GM19238 (cell line): ENCODE results near the gene USP20.
"Not testable (repeated sequence)": the region's sequence is repeated elsewhere in the genome, so short reads cannot be mapped to it uniquely, and the experiment has no call there.

ENCODE experiments used
- DNase-seq: peaks from one replicate; pipeline ENCODE4 v3.0.0; 2011; ENCODE audit warnings: low spot score; ENCODE audit not compliant: insufficient read length

The USP20 gene

DNA sequence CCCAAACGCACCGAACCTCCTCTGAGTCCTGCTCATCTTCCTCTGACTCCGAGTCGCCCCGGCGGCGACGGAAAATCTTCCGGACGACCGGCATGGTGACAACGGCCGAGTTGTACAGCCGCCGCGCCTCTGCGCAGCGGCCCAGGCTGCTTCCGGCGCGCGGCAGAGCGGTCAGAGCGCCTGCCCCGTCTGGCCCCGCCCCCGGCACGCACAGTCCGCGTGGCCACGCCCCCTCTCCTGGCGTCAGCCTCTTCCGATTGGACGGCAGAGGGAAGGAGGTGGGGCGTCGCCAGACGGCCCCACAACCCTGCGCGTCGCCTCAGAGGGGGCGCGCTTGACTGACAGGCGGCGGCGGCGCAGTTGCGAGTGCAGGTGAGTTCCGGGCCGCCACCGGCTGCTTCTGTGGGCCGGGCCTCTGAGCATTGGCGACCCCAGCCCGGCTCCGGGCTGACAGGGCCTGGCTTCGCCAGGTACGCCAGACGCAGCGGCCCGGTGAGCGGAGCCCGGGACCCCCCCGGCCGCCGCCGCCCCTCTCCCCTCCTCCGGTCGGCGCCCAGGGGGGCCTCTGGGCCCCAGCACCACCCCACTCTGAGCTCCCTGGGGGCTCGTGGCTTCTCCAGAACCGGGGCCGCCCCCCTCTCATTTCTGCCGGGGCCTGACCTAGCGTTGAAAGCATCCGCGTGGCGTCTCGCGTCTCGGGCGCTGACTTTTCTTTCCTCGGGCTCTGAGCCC lies at the start of gene USP20, which contains the start of gene C9orf78:
Gene USP20, plus strand, starts transcription at position 331 of the 732 bp plus-strand sequence. CDS start 17,098 bp downstream, outside the sequence.
Gene C9orf78, minus strand, starts transcription at position 148 of the 732 bp plus-strand sequence. Its CDS starts 54 bp downstream, at position 94.
- DNase-seq, result peak; percentile 96

DNA sequence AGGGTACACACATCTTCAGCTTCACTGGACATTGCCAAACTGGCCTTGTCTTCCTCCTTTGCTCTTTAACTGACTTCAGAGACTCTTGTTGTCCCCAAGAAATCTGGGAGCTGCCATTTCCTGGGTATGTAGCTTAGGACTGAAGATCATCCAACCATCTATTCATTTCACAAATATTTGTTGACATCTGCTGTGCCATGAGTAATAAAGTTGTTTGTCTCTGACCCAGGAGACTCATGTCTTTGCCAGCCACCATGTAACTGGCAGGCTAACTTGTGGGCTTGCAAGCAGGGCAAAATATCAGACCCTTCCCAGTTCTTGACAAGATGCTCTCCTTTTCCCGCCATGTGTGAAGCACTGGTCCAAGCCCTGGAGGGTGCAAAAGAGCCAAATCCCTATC lies 49.4 kb upstream of the USP20 start:
- no peak for DNase-seq

DNA sequence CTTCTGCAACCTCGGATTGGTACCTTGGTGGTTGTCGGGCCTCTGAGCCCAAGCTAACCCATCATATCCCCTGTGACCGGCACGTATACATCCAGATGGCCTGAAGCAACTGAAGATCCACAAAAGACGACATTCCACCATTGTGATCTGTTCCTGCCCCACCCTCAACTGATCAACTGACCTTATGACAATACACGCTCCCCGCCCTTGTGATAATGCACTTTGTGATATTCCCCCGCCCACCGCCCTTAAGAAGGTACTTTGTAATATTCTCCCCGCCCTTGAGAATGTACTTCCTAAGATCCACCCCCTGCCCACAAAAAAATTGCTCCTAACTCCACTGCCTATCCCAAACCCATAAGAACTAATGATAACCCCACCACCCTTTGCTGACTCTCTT lies 48.8 kb upstream of the USP20 start:
- DNase-seq, result no peak

DNA sequence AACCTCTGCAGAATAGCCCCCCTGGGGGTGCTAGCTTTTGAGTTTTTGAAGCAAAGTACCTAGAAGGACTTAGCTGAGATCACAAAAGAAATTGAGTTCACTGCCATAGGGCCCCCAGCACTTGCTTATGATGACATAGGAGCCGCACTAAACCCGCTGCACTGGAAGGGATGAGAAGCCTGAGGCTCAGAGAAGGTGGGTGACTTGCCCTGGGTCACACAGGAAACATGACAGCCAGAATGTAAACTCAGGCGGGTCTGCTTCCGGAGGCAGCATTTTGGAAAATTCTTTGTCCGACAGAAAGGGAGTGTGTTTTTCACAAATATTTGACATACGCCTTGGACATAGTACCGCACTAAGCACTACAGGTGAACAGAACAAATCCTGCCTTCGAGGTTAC lies 40.7 kb upstream of the USP20 start:
- no peak for DNase-seq

DNA sequence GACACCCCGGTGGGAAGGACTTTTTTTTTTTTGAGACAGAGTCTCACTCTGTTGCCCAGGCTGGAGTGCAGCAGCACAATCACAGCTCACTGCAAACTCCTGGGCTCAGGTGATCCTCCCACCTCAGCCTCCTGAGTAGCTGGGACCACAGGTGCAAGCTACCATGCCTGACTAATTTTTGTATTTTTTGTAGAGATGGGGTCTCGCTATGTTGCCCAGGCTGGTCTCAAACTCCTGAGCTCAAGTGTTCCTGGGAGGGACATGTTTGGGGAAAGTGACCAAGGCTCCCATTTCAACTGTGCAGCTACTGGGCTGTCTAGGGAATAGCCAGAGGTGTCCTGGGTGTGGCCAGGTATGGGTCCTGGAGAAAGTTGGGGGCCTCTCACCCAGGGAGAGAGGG lies 39.2 kb upstream of the USP20 start:
- DNase-seq, result not testable (repeated sequence)

DNA sequence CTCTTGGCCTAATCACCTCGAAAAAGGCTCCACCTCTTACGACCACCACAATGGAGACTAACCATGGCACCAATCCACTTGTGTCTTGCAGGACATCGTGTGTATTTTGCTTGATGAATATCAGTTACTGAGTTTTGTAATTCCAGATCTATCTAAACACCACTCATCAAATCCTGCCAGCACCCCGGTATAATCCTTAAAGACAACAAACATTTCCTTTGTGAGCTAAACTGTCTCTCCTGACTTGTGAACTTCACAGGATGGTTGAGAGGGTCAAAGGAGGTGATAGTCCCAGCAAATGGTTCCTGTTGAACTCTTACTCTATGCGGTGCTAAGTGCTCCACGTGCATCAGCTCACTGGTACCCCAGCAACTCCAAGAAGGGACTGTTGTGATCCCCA lies 36.3 kb upstream of the USP20 start:
- DNase-seq, result no peak

DNA sequence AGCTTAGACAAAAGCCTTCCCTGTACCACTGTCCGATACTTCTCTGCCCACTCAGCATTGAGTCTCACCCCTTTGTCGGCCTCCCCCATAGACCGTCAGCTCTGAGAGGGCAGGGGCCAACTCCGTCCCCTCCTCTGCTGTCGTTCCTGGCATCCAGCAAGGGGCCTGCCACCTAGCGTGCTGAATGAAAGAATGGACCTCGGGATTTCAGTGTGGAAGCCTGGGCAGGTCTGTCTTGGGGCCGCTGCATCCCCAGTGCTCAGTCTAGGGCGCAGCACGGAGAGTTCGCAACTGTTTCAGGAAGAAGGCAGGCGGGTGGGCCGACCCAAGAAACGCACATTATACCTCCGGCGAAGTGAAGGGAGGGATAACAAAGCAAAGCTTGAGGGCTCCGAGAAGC lies 33.8 kb upstream of the USP20 start:
- no peak for DNase-seq

DNA sequence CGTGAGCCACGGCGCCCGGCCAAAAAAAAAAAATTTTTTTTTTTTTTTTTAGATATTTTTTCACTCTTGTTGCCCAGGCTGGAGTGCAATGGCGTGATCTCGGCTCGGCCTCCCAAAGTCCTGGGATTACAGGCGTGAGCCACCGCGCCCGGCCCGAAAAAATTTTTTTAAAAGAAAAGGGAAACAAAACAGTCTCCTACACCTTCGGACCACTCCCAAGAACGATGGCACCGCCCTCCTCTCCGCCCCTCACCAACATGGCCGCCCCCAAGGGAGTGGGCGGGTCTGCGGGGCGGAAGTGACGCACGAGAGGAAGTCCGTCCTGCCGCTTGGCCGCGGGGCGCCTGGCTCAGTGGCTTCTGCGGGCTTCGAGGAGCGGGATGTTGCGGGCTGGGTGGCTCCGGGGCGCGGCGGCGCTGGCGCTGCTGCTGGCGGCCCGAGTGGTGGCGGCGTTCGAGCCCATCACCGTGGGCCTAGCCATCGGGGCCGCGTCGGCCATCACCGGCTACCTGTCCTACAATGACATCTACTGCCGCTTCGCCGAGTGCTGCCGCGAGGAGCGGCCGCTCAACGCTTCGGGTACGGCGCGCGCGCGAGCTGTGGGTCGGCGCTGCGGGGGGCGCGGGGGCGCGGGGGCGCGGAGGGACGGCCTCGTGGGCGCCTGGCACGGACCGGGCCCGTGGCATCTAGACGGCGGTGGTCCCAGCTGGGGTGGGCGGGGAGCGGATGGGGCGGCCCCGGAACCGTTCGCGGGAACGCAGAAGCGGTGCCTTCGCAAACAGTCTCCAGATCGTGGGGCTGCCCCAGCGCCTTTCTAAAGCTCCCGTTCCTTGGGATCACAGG lies 32.2 kb upstream of the USP20 start, which contains the start of gene TOR1B:
Gene TOR1B, plus strand, starts transcription at position 352 of the 843 bp plus-strand sequence. Its CDS starts 29 bp downstream, at position 381.
- DNase-seq, result peak; percentile 75

DNA sequence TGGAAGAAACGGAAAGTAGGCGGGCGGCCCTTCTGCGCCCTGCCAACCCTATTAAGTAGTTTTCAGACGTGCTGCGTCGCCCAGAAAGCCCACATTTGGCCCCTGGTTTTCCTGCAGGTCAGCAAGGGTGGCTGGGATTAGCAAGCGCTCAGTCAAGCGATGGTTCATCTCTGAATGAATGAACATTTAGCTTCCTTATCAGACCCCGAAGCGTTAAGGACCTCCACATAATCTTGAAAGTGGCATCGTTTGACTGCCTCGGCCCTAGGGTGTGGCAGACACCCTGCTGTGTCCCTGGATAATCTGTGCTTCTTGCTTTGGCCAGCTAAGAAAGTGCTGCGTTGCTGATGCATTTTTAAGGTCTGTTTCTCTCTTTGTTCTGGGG lies 31.6 kb upstream of the USP20 start:
- no peak for DNase-seq

DNA sequence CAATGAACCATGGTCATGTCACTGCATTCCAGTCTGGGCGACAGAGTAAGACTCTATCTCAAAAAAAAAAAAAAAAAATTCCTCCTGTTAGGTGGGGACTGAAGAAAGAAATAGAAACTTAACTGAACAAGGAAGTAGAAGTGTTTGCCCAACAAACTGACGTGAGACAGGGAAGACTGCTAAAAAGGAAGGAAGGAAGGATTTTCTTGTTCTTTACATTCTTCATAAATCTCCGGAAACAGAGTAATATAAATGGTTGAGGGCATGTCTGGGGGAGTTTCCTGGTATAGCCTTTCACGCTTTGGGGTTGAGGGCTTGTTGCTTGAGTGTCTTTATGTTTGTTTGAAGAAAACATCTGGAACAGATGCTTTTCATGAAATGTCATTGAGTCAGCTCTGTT lies 29.2 kb upstream of the USP20 start:
- no peak for DNase-seq

DNA sequence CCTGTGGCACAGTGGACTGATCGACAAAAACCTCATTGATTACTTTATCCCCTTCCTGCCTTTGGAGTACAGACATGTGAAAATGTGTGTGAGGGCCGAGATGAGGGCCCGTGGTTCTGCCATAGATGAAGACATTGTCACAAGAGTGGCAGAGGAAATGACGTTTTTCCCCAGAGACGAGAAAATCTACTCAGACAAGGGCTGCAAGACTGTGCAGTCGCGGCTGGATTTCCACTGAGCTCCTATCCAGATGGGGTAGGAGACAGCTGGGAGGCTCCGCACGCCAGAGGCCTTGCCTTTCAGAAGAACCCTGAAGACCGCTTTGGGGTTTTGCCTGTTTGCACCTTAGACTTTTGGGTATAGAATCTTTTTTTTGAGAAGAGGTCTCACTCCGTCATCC lies 25.9 kb upstream of the USP20 start:
- DNase-seq, result no peak

DNA sequence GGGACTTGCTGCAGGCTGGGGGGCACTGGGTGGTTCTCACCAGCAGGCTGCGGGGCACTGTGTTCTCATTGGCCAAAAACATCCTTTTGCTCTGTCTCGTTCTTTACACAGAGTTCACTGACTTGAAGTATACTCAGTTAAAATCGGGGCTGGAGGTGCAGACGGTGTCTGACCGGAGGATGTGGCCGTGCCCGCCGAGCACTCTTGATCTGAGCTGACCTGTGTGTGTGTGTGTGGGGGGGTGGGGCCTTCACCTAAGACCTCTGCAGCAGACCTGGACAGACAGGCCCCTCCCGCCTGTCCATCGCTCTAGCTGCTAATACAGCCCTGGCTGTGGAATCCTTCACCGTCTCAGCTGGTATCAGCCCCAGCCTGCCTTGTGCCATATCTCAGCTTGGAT lies 25.1 kb upstream of the USP20 start:
- no peak for DNase-seq

DNA sequence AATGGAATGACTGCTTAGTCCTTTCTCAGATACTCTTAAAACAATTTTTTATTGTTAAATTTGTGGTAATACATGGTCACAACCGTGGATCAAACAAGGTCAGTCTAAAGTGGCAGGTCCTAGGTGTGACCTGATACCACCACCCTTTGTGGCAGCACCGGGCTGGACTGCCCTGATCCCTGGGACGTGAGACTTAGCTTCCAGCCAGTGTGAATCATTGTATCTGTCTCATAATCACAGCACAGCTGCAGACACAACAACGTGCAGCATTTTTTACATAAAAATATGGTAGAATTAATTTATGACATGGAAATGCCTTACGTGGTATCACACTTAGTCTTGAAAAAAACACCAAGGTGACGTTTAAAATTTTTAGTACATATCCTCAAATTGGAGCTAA lies 24.5 kb upstream of the USP20 start:
- no peak for DNase-seq

DNA sequence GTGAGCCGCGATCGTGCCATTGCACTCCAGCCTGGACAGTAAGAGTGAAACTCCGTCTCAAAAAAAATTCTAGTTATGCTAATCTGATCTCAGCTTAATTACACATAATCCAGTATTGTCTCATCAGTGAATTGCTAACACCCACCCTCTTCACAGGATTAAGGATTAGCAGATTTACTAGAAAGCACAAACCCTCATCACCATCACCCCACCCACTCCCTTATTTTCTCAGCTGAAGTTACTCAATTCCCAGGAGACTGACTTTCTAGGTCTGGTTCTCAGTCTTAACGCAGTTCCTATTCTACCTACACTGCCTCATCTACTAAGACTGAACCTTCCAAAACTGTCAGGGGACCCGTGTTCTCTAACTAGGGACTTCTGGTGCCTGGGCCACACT lies 23.3 kb upstream of the USP20 start:
- no peak for DNase-seq

DNA sequence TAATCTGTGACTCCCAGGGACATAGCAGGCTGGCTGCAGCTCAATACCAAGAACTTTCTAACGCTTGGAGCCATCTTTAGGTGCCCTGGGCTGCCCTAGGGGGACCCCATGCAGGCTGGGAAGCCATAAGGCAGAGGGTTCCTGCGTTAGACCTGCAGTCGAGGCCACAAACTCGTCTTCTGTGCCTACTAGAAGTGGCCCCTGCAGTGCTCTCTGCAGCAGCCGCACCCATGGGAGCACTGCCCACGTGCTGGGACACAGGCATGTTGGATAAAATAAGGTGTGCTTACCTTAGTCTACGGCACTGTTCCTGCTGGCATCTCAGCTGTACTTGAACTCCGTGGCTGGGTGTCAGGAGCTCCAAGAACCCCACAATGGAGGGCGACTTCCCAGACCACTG lies 22.9 kb upstream of the USP20 start:
- DNase-seq, result no peak

DNA sequence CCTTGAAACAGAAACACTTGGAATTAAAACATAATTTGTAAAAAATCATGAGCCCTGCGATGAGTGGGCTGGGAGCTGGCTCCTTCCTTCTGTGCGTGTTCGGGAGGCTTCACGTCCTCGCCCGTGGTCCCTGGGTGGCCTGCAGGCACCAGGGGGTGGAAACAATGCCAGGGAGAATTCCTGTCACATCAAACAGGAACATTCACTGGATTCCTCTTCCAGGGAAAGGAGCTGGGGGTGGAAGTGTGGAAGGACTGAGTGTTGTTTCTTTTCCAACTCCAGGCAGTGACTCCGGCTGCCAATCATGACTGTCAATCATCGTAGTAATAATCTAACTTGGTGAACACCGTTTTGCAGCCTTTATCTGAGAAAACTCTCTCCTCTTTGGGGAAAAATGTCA lies 21.6 kb upstream of the USP20 start:
- no peak for DNase-seq

DNA sequence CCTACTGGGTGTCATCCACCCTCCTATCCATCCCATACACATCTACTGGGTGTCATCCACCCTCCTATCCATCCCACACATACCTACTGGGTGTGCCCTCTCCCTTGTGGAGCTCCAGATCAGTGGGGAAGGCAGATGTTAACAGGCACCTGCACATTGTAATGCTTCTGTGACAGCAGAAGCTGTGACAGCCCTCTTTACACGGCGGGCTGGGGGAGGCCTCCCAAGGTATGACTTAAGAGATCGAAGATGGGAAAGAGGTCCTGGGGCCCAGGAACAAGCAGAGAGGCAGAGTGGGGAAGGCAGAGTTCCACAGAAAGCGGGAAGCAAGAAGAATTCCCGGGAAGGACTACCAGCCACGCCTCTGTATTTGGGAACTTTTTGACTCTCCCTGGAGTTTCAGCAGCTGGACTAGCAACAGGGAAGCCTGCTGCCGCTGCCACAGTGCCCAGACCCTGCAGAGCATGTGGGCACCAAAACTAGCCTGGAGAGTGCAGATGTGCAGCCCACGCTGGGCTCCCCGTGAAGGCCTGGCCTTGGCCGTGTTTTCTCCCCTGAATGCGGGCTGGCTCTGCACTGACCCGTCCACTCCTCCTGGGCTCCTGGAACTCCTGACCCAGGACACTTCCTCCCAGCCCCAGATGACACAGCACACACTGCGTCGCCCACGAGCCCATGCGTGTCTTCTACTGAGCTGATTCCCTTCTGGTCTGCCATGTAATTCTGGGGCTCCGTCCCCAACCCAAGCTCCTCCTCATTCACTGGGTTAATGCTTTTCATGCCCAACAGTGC lies 20.6 kb upstream of the USP20 start:
- DNase-seq, result no peak

DNA sequence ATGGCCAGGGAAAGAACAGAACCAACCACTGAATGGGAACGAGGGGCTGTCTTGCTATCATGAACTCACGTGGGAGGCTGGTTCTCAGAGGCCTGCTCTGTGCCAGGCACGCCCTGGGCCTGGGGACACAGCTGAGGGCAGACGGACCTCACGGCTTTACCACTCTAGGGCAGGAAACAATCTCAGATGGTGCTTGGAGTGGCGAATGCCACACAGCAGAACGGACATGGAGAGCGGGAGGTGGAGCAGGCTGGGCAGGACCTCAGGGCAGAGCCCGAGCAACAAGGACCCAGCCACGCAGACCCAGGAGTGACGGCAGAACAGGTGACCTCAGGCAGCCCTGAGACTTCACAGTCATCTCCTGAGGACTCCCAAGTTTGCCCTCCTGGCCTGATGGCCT lies 20.0 kb upstream of the USP20 start:
- no peak for DNase-seq

DNA sequence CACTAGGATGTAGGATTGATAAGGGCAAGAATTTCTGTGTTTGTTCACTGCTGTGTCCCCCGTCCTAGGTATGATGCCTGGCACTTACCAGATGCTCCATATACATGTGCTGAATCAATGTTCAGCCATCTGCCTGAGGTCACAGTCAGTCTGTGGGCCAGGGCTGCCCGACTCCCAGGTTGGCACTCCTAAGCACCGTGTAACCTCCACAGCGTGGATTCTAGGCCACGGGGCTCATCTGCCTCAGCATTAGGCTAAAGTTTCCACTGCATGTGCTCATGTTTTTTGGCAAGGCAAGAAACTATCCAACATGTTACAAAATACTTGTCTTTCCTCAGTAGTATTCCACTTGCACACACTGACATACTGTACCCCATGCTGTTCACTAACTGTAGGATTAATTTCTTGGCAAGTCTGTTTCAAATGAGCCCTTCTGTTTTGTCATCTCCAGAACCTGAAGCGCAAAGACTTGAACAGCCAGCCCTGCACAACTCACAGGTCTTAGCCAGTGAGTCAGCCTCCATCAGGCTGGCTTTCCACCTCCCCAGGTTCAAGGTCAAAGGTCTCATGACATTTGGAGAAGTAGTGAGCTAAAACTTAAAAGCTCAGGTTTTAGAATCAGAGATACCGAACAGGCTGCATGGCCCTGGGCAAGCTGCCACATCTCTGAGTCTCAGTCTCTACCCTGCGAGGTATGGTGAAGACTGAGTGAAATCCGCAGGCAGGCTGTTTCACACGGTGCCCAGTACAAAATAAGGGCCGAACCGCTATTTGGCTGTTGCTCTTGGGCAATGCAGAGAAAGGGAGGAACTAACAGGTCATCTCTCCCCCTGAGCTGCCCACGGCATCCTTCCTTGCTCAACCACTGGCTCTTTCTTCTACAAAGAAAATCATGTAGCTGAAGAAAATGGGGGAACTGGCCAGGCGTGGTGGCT lies 18.5 kb upstream of the USP20 start:
- DNase-seq, result no peak

DNA sequence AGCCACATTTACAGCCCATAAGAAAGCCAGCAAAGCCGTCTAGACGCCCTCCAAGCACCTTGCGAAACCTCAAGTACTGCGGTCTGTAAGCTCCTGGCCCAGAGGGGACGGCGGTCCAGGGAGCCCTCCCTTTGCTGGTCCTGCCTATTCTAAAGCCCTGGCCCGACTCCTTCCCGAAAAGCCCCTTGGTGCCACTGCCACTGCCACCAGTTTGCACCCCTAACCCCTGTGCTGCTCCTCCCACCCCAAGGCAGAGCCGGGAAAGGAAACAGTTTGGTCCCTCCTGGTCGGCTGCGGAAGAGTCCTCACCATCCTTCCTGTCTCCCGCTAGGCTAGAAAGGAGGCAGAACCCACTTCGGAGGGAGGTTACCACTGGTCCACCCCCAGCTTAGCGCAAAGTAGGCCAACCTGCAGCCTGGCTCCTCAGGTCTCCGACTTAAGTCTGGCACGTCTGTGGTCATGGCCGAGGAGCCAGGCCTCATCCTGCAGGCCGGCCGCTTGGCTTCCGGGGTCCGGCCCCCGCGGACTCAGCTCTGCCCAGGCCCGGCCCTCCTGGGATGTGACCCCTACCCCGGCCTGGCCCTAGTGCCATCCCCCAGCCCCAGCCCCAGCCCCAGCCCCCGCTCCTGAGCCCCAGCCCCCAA lies 12.2 kb upstream of the USP20 start:
- no peak for DNase-seq
